GM12878 (cell line): Measurements from ENCODE around the gene GOLIM4. TPM values are rescaled to one million over a fixed set of nuclear protein-coding genes. Genes with fewer than 3 reads are reported as not detected.
A peak's percentile ranks its signal among the peaks of the same experiment; 100 is the strongest.

ENCODE experiments used
- CBFB ChIP-seq: IDR thresholded peaks from 2 replicates; pipeline ENCODE4 v1.6.1; 2016; ENCODE audit warnings: antibody characterized with exemption, low read depth
- CREB1 ChIP-seq: IDR thresholded peaks from 2 replicates; pipeline ENCODE4 v1.6.1; 2012; ENCODE audit warnings: low read depth, mild to moderate bottlenecking, inconsistent platforms
- DPF2 ChIP-seq: fragments of 450-650 bp; IDR thresholded peaks from 2 replicates; pipeline ENCODE4 v1.6.1; 2017; ENCODE audit warnings: mild to moderate bottlenecking
- GABPA ChIP-seq: IDR thresholded peaks from 2 replicates; pipeline ENCODE4 v1.6.1; 2014; ENCODE audit warnings: antibody characterized with exemption, low read depth, mild to moderate bottlenecking, inconsistent platforms
- IKZF1 ChIP-seq: fragments of 450-650 bp; conservative IDR thresholded peaks from 2 replicates; pipeline ENCODE4 v1.6.1; 2017; ENCODE audit warnings: antibody characterized with exemption, mild to moderate bottlenecking
- MYC ChIP-seq: IDR thresholded peaks from 2 replicates; pipeline ENCODE4 v1.6.1; 2011; ENCODE audit warnings: mild to moderate bottlenecking, low read length, moderate library complexity, inconsistent platforms; ENCODE audit not compliant: insufficient read depth, insufficient replicate concordance, insufficient read length, severe bottlenecking
- NBN ChIP-seq: fragments of 450-650 bp; IDR thresholded peaks from 2 replicates; pipeline ENCODE4 v1.6.1; 2016
- NR2C1 ChIP-seq: fragments of 450-650 bp; IDR thresholded peaks from 2 replicates; pipeline ENCODE4 v1.6.1; 2017; ENCODE audit warnings: antibody characterized with exemption, mild to moderate bottlenecking, moderate library complexity
- POLR2AphosphoS5 ChIP-seq: IDR thresholded peaks from 2 replicates; pipeline ENCODE4 v1.6.1; 2011; ENCODE audit warnings: mild to moderate bottlenecking, low read length, inconsistent platforms
- RB1 ChIP-seq: fragments of 450-650 bp; formaldehyde crosslinking; IDR thresholded peaks from 2 replicates; pipeline ENCODE4 v1.6.1; 2017; ENCODE audit warnings: mild to moderate bottlenecking, borderline replicate concordance
- SMARCA5 ChIP-seq: fragments of 450-650 bp; IDR thresholded peaks from 2 replicates; pipeline ENCODE4 v1.6.1; 2017; ENCODE audit warnings: mild to moderate bottlenecking
- SMC3 ChIP-seq: IDR thresholded peaks from 2 replicates; pipeline ENCODE4 v1.6.1; 2011; ENCODE audit warnings: low read length, improper control_type of control experiment, borderline replicate concordance
- SRF ChIP-seq, 2 experiments: IDR thresholded peaks; 2 replicates each; pipeline ENCODE4 v1.6.1; 2011; ENCODE audit warnings: low read depth in 2 of 2, low read length in 2 of 2, mild to moderate bottlenecking in 1 of 2, moderate library complexity in 1 of 2
- STAT1 ChIP-seq: fragments of 450-650 bp; conservative IDR thresholded peaks from 2 replicates; pipeline ENCODE4 v1.6.1; 2014; ENCODE audit warnings: antibody characterized with exemption, mild to moderate bottlenecking
- ZBED1 ChIP-seq: IDR thresholded peaks from 2 replicates; pipeline ENCODE4 v1.6.1; 2016; ENCODE audit warnings: borderline replicate concordance
- ZNF217 ChIP-seq: fragments of 450-650 bp; IDR thresholded peaks from 2 replicates; pipeline ENCODE4 v1.6.1; 2017; ENCODE audit warnings: antibody characterized with exemption, mild to moderate bottlenecking
- polyA plus RNA-seq, 11 experiments: library from polyadenylated mRNA; depleted of rRNA in 4 of 11; unstranded in 6 of 11; stranded (reverse) in 5 of 11; fragments of >200 nt; fragmentation: Nextera tagmentation in 4 of 11; fragmentation: Illumina TruSeq in 1 of 11; extraction: Ambion mirVana in 4 of 11; extraction: Trizol in 1 of 11; gene quantifications; 1 replicate in 1 of 11; 2 replicates in 10 of 11; pipeline versions ENCODE4 v1.2.1 to v1.2.3, GENCODE V29; 2011 to 2016; ENCODE audit warnings: inconsistent platforms in 2 of 11, missing spikeins in 2 of 11, low read depth in 1 of 11
- total RNA-seq, 4 experiments: library from RNA; depleted of rRNA in 3 of 4; stranded (reverse); fragments of >200 nt in 3 of 4; fragmentation: Illumina TruSeq in 1 of 4; extraction: Trizol in 1 of 4; gene quantifications; 2 replicates each; pipeline versions ENCODE4 v1.2.1 to v1.2.3, GENCODE V29; 2013 to 2021
- TF ChIP-seq, protein P1 (sequence below): fragments of 450-650 bp; IDR thresholded peaks from 2 replicates; pipeline ENCODE4 v1.6.1; 2014; ENCODE audit warnings: mild to moderate bottlenecking
- TF ChIP-seq, protein P2 (sequence below): fragments of 450-650 bp; IDR thresholded peaks from 2 replicates; pipeline ENCODE4 v1.6.1; 2016; ENCODE audit warnings: mild to moderate bottlenecking
- TF ChIP-seq, protein P3 (sequence below): fragments of 450-650 bp; IDR thresholded peaks from 2 replicates; pipeline ENCODE4 v1.6.1; 2017; ENCODE audit warnings: borderline replicate concordance
- TF ChIP-seq, protein P4 (sequence below): fragments of 450-650 bp; IDR thresholded peaks from 2 replicates; pipeline ENCODE4 v1.6.1; 2017; ENCODE audit warnings: mild to moderate bottlenecking, low read depth, inconsistent platforms; ENCODE audit not compliant: poor library complexity, severe bottlenecking
- TF ChIP-seq, protein P5 (sequence below): fragments of 450-650 bp; formaldehyde crosslinking; IDR thresholded peaks from 2 replicates; pipeline ENCODE4 v1.4.0; 2022; ENCODE audit warnings: mild to moderate bottlenecking, moderate library complexity

The GOLIM4 gene
- total and polyA plus RNA-seq, 10 of the 15 experiments (the other 5 are each of a cell fraction or from before 2014, with no cell fraction given): 11.1 to 32.4 (median 19.3) TPM

DNA sequence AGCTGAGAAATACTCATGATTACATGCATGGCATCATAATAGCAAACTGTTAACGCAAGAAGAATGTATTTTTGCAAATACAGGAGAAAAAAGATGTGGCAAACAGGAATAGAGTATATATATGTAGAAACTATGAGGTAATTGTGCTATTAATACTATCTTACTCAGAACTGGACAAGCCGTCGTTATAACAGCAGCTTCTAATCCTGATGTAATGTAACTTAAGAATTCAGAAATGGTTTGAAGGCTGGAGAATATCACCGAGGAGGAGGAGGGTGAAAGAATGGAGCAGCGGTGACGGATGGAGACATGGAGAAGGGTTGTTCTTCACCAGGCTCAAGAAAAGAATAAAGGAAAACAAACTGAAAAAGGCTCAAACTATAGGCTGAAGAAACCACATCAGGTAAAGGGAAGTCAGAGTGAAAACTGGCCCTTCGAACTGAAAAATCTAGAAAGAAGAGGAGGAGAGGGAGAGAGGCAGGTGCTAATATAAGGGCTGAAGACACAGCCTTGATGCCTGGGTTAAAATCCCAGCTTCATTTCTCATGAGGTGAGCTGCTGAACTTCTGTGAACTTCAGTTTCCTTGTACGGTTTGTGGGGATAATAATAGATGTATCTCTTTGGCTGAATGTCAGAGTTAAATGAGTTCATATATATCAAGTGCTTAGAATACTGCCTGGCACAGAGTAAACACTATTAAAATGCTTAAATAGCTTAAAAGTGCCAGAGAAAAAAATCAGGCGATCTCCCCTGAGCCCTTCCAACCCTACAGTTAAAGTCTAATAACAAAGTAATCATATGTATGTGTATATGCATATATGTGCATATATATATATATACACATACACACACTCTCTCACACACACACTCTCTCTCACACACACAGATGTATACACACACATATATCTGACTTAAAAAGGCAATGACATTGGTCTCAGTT, 43.9 kb downstream of the GOLIM4 start (continued):
- no peak for TF ChIP-seq SRF (IDR thresholded peaks at IDR 0.05; ENCODE audit: low read depth in 2 of 2, low read length in 2 of 2)
- no peak for TF ChIP-seq SMC3
- TF ChIP-seq STAT1: no peak
- no peak for TF ChIP-seq ZNF217
- TF ChIP-seq, protein P1, sequence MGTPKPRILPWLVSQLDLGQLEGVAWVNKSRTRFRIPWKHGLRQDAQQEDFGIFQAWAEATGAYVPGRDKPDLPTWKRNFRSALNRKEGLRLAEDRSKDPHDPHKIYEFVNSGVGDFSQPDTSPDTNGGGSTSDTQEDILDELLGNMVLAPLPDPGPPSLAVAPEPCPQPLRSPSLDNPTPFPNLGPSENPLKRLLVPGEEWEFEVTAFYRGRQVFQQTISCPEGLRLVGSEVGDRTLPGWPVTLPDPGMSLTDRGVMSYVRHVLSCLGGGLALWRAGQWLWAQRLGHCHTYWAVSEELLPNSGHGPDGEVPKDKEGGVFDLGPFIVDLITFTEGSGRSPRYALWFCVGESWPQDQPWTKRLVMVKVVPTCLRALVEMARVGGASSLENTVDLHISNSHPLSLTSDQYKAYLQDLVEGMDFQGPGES: no peak
- 0 out of 2 replicates have a peak, but pooled peaks have one; percentile 26 for TF ChIP-seq CBFB
- no peak for TF ChIP-seq GABPA
- TF ChIP-seq, protein P2, sequence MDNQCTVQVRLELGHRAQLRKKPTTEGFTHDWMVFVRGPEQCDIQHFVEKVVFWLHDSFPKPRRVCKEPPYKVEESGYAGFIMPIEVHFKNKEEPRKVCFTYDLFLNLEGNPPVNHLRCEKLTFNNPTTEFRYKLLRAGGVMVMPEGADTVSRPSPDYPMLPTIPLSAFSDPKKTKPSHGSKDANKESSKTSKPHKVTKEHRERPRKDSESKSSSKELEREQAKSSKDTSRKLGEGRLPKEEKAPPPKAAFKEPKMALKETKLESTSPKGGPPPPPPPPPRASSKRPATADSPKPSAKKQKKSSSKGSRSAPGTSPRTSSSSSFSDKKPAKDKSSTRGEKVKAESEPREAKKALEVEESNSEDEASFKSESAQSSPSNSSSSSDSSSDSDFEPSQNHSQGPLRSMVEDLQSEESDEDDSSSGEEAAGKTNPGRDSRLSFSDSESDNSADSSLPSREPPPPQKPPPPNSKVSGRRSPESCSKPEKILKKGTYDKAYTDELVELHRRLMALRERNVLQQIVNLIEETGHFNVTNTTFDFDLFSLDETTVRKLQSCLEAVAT: no peak
- 0 out of 2 replicates have a peak, but pooled peaks have one; percentile 62 for TF ChIP-seq DPF2
- TF ChIP-seq, protein P3, sequence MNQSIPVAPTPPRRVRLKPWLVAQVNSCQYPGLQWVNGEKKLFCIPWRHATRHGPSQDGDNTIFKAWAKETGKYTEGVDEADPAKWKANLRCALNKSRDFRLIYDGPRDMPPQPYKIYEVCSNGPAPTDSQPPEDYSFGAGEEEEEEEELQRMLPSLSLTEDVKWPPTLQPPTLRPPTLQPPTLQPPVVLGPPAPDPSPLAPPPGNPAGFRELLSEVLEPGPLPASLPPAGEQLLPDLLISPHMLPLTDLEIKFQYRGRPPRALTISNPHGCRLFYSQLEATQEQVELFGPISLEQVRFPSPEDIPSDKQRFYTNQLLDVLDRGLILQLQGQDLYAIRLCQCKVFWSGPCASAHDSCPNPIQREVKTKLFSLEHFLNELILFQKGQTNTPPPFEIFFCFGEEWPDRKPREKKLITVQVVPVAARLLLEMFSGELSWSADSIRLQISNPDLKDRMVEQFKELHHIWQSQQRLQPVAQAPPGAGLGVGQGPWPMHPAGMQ: no peak
- TF ChIP-seq IKZF1: peak; percentile 50
- 0 out of 2 replicates have a peak, but pooled peaks have one; percentile 39 for TF ChIP-seq NBN
- peak; percentile 94; the same call in 1 of the 2 replicates for TF ChIP-seq ZBED1
- TF ChIP-seq POLR2AphosphoS5: no peak
- TF ChIP-seq, protein P4, sequence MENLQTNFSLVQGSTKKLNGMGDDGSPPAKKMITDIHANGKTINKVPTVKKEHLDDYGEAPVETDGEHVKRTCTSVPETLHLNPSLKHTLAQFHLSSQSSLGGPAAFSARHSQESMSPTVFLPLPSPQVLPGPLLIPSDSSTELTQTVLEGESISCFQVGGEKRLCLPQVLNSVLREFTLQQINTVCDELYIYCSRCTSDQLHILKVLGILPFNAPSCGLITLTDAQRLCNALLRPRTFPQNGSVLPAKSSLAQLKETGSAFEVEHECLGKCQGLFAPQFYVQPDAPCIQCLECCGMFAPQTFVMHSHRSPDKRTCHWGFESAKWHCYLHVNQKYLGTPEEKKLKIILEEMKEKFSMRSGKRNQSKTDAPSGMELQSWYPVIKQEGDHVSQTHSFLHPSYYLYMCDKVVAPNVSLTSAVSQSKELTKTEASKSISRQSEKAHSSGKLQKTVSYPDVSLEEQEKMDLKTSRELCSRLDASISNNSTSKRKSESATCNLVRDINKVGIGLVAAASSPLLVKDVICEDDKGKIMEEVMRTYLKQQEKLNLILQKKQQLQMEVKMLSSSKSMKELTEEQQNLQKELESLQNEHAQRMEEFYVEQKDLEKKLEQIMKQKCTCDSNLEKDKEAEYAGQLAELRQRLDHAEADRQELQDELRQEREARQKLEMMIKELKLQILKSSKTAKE: no peak
- TF ChIP-seq, protein P5, sequence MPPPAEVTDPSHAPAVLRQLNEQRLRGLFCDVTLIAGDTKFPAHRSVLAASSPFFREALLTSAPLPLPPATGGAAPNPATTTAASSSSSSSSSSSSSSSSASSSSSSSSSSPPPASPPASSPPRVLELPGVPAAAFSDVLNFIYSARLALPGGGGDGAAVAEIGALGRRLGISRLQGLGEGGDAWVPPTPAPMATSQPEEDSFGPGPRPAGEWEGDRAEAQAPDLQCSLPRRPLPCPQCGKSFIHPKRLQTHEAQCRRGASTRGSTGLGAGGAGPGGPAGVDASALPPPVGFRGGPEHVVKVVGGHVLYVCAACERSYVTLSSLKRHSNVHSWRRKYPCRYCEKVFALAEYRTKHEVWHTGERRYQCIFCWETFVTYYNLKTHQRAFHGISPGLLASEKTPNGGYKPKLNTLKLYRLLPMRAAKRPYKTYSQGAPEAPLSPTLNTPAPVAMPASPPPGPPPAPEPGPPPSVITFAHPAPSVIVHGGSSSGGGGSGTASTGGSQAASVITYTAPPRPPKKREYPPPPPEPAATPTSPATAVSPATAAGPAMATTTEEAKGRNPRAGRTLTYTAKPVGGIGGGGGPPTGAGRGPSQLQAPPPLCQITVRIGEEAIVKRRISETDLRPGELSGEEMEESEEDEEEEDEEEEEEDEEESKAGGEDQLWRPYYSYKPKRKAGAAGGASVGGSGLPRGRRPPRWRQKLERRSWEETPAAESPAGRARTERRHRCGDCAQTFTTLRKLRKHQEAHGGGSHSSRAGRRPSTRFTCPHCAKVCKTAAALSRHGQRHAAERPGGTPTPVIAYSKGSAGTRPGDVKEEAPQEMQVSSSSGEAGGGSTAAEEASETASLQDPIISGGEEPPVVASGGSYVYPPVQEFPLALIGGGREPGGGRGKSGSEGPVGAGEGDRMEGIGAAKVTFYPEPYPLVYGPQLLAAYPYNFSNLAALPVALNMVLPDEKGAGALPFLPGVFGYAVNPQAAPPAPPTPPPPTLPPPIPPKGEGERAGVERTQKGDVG (CRISPR knock-in tag): no peak
- TF ChIP-seq NR2C1: no peak
- TF ChIP-seq SMARCA5: no peak
- no peak for TF ChIP-seq RB1
- TF ChIP-seq MYC: no peak
- peak; percentile 70; the same call in 1 of the 2 replicates for TF ChIP-seq CREB1
